Right ventricle myocardium superior (tissue), 1 donor: ENCODE measurements around the gene CD151. TPM values are rescaled to one million over a fixed set of nuclear protein-coding genes. Genes with fewer than 3 reads are reported as not detected.
A peak's percentile ranks its signal among the peaks of the same experiment; 100 is the strongest.

Experiments used
- ATAC-seq: fragments of 200-7000 bp; cut with Tn5 transposase; one replicate; pipeline ENCODE4 v1.9.1; 2020; ENCODE audit warnings: mild to moderate bottlenecking; ENCODE audit not compliant: poor library complexity
- DNase-seq: peaks from one replicate; pipeline ENCODE4 v3.0.0-alpha.2; 2020
- intact Hi-C: fragments of 100-400 bp; cut with DNase I; formaldehyde crosslinking; loops from one replicate; pipeline ENCODE4 v1.11.2; 2022
- total RNA-seq: library from RNA; stranded (reverse); fragmentation: NEBNext Ultra II Directional; extraction: Animal tissue kit (Norgen Biotek cat#: 25700); gene quantifications from one replicate; pipeline ENCODE4 v1.2.1, GENCODE V29; 2021
- donor health status: DM: no; HTN: yes; CAD: no; lungs with severe emphysema.

Gene CD151
- total RNA-seq, 1 donor from 2014 or later, result 405 TPM

DNA sequence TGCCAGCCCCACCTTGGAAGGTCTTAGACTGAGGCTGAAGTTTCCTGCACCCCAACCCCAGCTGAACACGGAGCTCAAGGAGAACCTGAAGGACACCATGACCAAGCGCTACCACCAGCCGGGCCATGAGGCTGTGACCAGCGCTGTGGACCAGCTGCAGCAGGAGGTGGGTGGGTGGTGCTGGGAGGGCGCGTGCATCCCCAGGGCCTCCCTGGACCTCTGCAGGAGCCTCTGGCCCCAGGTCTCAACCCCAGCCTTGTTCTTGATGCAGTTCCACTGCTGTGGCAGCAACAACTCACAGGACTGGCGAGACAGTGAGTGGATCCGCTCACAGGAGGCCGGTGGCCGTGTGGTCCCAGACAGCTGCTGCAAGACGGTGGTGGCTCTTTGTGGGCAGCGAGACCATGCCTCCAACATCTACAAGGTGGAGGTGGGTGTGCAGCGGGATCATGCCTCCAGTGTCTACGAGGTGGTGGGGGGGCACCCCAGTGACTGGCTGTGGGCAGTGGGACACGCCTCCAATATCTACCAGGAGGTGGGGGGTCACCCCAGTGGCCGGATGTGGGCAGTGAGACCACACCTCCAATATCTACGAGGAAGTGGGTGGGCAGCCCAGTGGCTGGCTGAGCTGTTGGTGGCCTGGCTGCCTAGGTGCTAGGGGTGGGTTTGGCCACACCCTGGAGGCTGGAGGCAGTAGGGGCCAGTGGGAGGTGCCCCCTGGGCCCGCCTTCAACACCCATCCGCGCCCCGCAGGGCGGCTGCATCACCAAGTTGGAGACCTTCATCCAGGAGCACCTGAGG, 4.6 kb downstream of the CD151 start:
- DNase-seq (no peak), ATAC-seq (no peak)
- intact Hi-C loops, result no loop called here

- intact Hi-C loops, result no loop called here
- no peak for DNase-seq
- no peak for ATAC-seq
These were observed 5.2 kb downstream of the CD151 start for GRCh38 chr11:837990-838307.

DNA sequence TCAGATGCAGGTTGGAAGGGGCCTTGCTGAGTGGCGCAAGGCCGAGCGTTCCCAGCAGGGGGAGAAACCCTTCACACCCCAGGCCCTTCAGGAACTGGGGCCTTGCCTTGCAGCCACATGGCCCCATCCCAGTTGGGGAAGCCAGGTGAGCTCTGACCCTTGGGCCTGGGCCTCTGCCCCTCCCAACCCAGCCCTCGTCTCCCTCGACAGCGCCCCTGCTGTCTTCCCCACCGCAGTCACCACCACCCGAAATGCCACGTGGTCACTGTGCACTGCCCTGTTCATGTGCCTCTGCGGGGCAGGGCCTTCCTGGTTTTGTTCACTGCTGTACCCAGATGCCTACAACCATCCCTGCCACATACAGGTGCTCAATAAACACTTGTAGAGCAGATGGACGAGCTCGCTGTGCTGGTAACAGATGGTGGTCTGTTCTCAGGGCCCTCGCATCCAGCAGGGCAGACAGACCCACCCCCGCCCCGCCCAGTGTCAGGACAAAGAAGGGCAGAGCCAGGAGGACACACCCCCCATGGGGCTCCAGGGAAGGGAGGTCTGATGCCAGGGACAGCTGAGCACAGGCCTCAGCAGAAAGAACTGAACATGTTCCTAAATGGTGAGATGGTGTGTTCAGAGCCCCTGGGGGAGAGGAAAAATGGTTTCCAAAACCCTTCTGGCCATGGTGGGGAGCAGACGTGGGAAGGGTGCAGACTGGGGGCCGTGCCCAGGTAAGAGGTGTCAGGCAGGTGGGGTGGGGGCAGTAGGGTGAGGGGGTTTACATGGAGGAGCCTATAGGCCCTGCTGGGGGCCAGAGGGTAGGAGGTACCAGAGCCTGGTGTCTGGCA, 5.9 kb downstream of the CD151 start:
- intact Hi-C loops, result no loop called here
- no peak for DNase-seq
- no peak for ATAC-seq

DNA sequence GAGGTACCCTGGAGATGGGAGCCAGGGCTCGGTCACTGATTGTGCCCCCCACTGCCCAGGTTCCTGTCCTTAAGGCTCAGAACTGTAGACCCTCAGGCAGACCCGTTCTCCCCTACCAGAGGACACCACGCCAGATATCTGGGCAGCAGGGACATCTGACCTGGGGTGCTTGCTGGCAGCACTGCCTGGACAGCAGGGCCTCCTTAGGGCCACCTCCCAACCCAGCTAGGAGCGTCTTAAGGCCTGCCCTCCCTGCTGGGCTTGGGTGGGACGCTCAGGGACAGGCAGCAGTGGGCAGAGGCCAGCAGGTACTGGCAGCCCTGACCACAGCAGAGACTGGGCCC, 6.5 kb downstream of the CD151 start:
- intact Hi-C loops, result no loop called here
- no peak for DNase-seq
- ATAC-seq, result no peak

DNA sequence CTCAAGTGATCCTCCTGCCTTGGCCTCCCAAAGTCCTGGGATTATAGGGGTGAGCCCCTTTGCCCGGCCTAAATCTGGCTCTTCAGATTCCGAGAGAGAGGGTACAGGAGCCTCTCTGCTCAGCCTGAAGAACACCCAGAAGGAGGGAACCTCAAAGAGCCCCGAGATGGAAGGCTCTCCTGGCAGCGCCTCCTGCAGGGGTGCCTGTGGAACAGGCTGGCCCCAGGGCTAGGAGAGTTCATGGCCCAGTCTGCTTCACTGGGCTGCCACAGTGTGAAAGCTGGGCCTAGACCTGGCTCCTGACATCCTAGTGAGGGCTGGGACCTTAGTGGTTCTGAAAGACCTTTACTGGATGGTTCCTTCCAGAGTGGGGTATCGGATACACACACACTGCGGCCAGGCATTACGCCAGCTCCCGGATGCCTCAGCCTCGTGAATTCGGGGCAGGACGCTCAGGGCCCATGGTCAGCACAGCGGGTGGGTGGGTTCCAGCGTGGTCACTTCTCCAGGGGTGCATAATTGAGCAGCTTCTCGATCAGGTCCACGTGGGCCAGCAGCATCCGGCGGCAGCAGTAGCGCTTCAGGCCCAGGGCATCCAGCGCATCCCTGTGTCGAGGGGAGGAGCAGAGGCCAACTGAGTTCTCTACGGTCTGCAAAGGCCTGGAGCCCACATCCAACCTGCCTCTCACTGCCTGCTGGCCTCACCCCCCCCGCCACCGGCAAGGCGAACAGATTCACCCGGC, 7.3 kb downstream of the CD151 start:
- DNase-seq (no peak), ATAC-seq (no peak)
- intact Hi-C loops, result no loop called here

GRCh38 chr11:841981-842369, 9.2 kb downstream of the CD151 start:
- DNase-seq (no peak), ATAC-seq (peak; percentile 0)
- intact Hi-C loops, result no loop called here

DNA sequence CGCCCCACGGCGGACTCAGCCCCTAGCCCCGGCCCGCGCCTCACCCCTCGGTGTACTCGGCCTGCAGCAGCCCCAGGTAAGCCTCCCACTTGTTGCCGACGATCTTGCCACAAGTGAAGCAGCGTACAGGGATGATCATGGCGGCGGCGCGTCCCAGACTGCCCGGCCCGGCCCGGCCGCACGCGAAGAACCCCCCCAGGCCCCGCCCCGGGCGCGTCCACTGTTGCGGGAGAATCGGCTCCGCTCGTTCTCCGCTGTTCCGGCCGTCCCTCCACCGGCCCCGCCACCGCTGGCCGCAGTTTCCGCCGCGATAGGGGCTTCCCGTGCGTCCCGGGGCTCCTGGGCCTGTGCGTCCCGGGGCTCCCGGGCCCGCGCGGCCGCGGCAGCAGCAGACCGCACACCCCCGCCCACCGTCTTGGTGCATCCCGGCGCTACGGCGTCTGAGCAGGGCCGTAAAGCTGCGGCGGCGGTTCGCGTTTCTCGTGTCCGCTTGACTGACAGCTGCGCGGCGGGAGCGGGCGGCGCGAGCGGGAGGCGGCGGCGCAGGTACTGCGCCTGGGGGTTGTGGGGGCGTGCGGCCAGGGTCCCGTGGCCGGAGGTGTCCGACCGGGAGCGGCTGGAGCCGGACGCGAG, 9.7 kb downstream of the CD151 start, which contains the start of the genes POLR2L and TSPAN4:
TSS of gene POLR2L (minus strand) at position 160 of the 633 bp plus-strand sequence. CDS start at position 139, 21 bp downstream.
TSS of gene TSPAN4 (plus strand) at position 483 of the 633 bp plus-strand sequence. CDS start 7,453 bp downstream, outside the sequence.
- ATAC-seq (peak; percentile 63), DNase-seq (peak; percentile 95)
- intact Hi-C loops, result no loop called here

- DNase-seq, result no peak
- ATAC-seq, result no peak
- intact Hi-C loops, result no loop called here
These were observed 10.5 kb downstream of the CD151 start for GRCh38 chr11:843086-843734.

DNA sequence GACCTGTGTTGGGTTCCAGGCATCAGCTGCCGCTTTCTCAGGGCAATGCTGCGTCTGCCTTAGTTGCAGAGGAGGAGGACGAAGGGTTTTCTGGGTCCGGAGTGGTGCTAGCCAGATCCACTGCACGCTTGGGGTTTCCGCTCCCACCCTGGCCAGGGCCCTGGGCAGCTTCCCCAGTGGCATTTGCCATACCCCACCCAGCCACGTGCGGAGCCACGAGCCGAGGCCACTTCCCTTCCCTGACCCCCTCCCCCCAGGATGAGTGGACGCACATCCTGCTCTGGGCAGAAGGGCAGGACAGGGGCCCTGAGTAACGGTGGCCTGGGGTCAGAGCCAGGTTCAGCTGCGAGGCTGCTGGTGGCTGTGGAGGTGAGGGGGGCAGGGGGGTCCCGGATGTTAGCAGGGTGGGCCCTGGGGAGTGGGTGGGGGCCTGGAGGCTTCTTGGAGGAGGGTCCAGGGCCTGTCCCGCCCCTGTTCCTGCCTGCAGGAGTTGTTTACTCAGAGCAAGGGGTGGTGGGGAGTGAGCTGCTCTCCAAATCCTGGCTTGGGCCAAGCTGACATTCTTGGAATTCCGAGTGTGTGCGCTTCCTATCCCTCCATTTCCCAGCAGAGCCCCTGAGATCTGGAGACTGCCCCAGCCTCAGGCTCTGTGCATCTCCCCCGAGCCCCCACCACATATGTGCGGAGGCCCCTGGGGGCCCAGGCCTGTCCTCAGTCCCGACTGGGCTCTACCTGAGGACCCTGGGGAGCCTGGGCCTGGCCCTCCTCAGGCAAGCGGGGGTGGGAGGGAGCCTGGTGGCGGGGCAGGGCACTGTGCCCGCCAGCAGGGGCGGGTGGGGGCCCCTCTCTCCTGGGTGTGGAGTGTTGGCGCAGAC, 11.3 kb downstream of the CD151 start:
- peak; percentile 96 for DNase-seq
- peak; percentile 43 for ATAC-seq
- intact Hi-C loops, result no loop called here

DNA sequence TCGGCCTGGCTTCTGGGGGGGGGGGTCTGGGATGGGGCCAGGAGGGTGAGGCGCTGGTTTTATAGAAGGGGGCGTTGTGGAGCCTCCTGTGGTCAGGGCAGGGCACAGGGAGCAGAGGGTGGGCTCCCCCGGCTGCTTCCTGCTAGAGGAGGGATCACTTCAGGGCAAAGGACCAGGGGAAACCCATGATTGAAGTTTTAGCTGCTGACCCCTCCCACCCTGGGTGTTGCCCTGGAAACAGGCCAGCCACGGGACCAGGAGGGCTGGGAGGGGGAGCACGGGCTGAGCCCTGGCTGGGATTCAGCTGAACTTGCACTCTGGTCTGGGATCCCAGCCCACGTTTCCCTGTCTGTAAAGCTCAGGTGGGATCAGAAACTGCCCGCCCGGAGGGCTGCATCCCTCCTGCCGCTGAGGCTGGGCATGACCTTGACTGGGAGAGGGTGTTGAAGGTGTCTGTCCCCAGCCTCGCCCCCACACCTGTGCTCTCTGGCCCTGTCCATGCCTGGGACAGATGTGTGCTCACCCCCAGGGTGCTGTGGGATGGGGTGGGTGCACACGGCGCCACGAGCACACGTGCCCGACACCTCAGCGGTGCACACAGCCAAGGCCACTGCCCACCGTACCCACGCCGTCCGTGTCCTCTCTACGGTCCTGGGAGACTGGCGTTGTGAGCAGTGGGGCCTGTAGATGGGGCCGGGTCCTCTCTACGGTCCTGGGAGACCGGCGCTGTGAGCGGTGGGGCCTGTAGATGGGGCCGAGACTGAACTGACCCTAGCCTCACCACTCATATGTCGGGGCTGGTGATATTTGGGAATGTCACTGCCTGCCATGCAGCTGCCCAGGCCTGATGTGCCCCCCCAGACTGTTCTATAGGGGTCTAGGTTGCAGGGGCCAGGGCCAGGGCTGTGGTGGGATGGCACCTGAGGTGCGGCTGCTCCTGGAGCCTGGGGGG, 12.2 kb downstream of the CD151 start:
- ATAC-seq, result peak; percentile 52
- intact Hi-C loops, result loop anchor here (5.0 kb wide), 1 partner anchor 207 kb away; no protein-coding TSS in a partner anchor
- peak; percentile 94 for DNase-seq

GRCh38 chr11:845872-846495, 13.2 kb downstream of the CD151 start:
- intact Hi-C loops, result loop anchor here (5.0 kb wide), 1 partner anchor 206 kb away; no protein-coding TSS in a partner anchor
- ATAC-seq, result no peak

DNA sequence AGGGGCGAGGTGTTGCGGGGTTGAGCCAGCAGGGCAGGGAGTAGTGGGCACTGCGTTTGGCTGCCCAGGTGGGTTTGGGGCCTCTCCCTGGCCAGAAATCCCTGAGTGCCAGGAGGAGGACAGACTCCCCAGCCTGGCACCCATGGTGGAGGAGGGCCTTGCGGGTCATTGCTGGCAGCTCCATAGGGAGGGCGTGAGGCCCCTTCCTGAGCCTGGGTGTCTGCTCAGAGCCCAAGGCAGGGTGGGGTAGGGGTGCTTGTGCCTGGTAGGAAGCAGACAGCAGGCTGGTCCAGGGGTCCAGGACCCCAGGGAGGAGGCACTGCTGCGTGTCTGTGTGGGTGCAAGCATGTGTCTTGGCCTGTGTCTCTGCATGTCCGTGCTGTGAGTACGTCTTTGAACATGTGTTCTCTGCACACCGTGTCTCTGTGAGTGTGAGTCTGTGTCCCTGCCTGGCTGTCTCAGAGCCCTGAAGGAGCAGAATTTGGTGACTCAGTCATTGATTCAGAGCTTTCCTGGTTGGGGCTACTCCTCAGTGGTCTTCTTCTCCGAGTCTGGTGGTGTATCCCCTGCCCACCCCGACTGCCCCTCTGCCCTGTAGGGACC, 13.8 kb downstream of the CD151 start:
- intact Hi-C loops, result loop anchor here (5.0 kb wide), 1 partner anchor 206 kb away; no protein-coding TSS in a partner anchor

More at GRCh38 chr11:845872-846495, 13.2 kb downstream of the CD151 start:
- no peak for DNase-seq

DNA sequence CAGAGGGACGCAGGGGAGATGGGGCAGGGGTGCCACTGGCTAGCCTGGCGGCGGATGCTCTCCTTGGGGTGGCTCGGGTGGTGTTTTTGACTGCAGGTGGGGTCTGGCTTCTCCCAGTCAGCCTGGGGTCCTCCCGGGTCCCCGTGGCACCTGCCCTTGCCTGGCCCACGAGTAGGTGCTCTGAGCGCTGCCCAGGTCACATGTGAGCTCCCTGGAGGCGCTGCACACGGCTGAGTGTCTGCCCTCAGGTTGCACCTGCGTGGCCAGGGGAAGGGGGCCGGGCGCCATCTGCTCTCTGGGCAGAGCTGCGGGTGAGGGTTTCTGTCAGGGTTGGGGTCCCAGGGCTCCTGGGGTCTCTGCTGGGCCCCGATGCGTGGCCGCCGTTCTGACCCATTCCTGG, 15.1 kb downstream of the CD151 start:
- intact Hi-C loops, result loop anchor here (5.0 kb wide), 1 partner anchor 204 kb away; no protein-coding TSS in a partner anchor
- ATAC-seq, result no peak
- DNase-seq, result no peak

More for the DNA sequence above, 13.8 kb downstream of the CD151 start:
- ATAC-seq (no peak), DNase-seq (no peak)

DNA sequence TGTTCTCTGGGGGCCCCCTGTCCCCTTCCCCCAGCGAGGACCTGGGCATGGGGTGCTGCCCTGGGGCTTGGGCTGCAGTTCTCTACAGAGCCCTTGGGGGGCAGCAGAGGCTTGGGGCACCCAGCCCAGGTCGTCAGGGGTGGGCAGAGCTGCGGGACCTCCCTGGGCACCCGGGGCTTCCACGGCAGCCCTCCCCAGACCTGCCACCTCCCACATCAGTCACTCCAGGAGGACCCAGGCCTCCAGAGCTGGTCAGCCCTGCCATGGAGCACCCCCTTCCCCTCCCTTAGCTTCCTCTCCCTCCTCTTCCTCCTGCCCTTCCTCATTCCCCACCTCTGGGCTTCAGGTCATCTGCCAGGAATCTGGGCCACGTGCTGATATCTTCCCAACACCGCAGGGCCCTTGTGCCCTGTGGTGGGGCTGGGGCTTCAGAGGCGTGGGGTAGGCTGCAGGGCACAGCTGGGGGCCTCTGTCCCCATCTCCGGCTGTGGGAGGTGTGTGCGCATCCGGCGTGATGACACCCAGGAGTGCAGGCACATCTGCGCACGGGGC, 15.7 kb downstream of the CD151 start:
- intact Hi-C loops, result loop anchor here (5.0 kb wide), 1 partner anchor 204 kb away; no protein-coding TSS in a partner anchor
- no peak for ATAC-seq

More for the DNA sequence above, 15.7 kb downstream of the CD151 start:
- peak; percentile 67 for DNase-seq
